Stimulated activated CD4-positive, alpha-beta T cell treated with anti-CD3 and anti-CD28 coated beads, Interleukin-12 subunit alpha, Interleukin-12 subunit beta, amount 100 ng/mL, for 48 hours (primary cell): ENCODE measurements around the gene PNMA8A.
A peak's percentile ranks its signal among the peaks of the same experiment; 100 is the strongest.

Experiments used
- DNase-seq, 3 donors: peaks; one replicate each; pipeline ENCODE4 v3.0.0-alpha.2; 2020; ENCODE audit warnings: low read depth in 2 of 3, low spot score in 1 of 3

Gene PNMA8A

GRCh38 chr19:46428239-46429135, 42.9 kb downstream of the PNMA8A start, which contains the start of gene PNMA8C:
Gene PNMA8C, minus strand, starts transcription at chr19:46428936. Its CDS starts 577 bp downstream, at chr19:46428359.
- DNase-seq = peak in 1 of 3 donors; percentile 42

- no peak for DNase-seq
Measured at GRCh38 chr19:46427518-46428045, 43.8 kb downstream of the PNMA8A start.

- peak; percentile 6 to 47 (median 38) for DNase-seq
Measured at GRCh38 chr19:46426506-46427162, 44.7 kb downstream of the PNMA8A start.

DNA sequence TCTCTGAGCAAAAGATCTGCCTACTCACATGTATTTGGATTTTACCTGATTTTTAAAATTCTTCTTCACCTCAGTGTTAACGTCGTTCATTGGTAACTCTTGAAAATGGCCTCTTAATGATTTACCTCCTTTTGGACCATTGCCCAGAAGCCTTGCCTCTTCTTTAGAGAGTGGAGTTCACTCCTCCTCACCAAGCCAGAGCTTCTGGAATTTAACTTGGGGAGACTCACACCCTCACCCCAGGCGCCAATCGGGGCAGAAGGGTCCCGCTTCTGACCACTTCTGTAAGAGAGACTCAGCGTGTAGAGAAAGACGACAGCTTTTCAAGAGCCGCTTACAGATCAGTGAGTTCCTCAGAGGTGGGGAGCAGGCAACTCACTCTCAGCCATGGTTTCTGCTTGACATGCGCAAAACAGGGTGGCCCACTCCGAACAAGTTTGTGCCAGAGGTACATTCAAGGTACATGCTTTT, 45.3 kb downstream of the PNMA8A start:
- DNase-seq = no peak

- no peak for DNase-seq
Measured at GRCh38 chr19:46423188-46423587, 48.2 kb downstream of the PNMA8A start.

GRCh38 chr19:46422344-46422743, 49.0 kb downstream of the PNMA8A start:
- no peak for DNase-seq

- DNase-seq = no peak
Measured at GRCh38 chr19:46420056-46420455, 51.3 kb downstream of the PNMA8A start.
